ENCODE data around the gene UMODL1. TPM values are rescaled to one million over a fixed set of nuclear protein-coding genes. Genes with fewer than 3 reads are reported as not detected.

UMODL1 gene
- polyA plus RNA-seq, 3 donors, result not detected

GRCh38 chr21:42025376-42026081 is 45.6 kb upstream of the UMODL1 start:
- peaks cover 0 to 2% (median 0%) of the 10 kb centered on the region in 7 donors for H3K9me3 Mint-ChIP-seq
- Histone ChIP-seq H3K4me3 (replicated peaks in 1 of 3; ENCODE audit: low read depth in 2 of 3, low read length in 3 of 3) (no peak overlapping the region), H2AFZ (ENCODE audit: insufficient read depth, low read depth, low read length, poor library complexity, severe bottlenecking) (no peak overlapping the region), H3K4me2 (replicated peaks; ENCODE audit: extremely low read depth, low read length, poor library complexity, severe bottlenecking) (no peak overlapping the region), H3K9ac (ENCODE audit: insufficient read depth, low read length, poor library complexity, severe bottlenecking) (no peak overlapping the region), H3K79me2 (ENCODE audit: insufficient read depth, low read length) (no peaks in the 10 kb centered on the region), H4K20me1 (ENCODE audit: insufficient read depth, low read length) (no peaks in the 10 kb centered on the region), H3K27me3 (ENCODE audit: control insufficient read depth in 2 of 2, insufficient read depth in 2 of 2, low read length in 2 of 2) (no peaks in the 10 kb centered on the region), H3K36me3 (replicated peaks in 1 of 2; ENCODE audit: control insufficient read depth in 1 of 2, insufficient read depth in 2 of 2, low read length in 2 of 2) (no peaks in the 10 kb centered on the region), H3K4me1 (ENCODE audit: control insufficient read depth in 1 of 2, insufficient read depth in 2 of 2, low read length in 2 of 2) (peaks cover 0 to 4% of the 10 kb centered on the region in 2 donors), H3K9me3 (replicated peaks in 1 of 2; ENCODE audit: control insufficient read depth in 1 of 2, insufficient read depth in 1 of 2, low read length in 2 of 2) (no peaks in the 10 kb centered on the region), H3K27ac (ENCODE audit: low read depth in 1 of 2, low read length in 2 of 2) (no peak overlapping the region)
- peak overlapping the region in 1 of 7 donors; percentile 25 for H3K27ac Mint-ChIP-seq
- H3K4me3 Mint-ChIP-seq, result no peak overlapping the region
- DNase-seq, result no peak
- no peaks in the 10 kb centered on the region for H3K36me3 Mint-ChIP-seq
- peaks cover 9% of the 10 kb centered on the region for H3K4me1 Mint-ChIP-seq
- 96% methylated on average over 9 of the region's 12 CpGs for WGBS (ENCODE audit: insufficient coverage)
- TF ChIP-seq, protein P1, sequence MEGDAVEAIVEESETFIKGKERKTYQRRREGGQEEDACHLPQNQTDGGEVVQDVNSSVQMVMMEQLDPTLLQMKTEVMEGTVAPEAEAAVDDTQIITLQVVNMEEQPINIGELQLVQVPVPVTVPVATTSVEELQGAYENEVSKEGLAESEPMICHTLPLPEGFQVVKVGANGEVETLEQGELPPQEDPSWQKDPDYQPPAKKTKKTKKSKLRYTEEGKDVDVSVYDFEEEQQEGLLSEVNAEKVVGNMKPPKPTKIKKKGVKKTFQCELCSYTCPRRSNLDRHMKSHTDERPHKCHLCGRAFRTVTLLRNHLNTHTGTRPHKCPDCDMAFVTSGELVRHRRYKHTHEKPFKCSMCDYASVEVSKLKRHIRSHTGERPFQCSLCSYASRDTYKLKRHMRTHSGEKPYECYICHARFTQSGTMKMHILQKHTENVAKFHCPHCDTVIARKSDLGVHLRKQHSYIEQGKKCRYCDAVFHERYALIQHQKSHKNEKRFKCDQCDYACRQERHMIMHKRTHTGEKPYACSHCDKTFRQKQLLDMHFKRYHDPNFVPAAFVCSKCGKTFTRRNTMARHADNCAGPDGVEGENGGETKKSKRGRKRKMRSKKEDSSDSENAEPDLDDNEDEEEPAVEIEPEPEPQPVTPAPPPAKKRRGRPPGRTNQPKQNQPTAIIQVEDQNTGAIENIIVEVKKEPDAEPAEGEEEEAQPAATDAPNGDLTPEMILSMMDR (IDR thresholded peaks at IDR 0.05), result no peak
- intact Hi-C loops (cut with micrococcal nuclease), result no loop called here
- peaks cover 3 to 5% (median 4%) of the 10 kb centered on the region in 3 donors for H3K27me3 Mint-ChIP-seq (ENCODE audit: low read depth in 3 of 3)

- no peak overlapping the region for H3K4me3 Mint-ChIP-seq
- Histone ChIP-seq H2AFZ (ENCODE audit: insufficient read depth, low read depth, low read length, poor library complexity, severe bottlenecking) (no peak overlapping the region), H3K27me3 (ENCODE audit: control insufficient read depth in 2 of 2, insufficient read depth in 2 of 2, low read length in 2 of 2) (no peaks in the 10 kb centered on the region), H3K4me1 (ENCODE audit: control insufficient read depth in 1 of 2, insufficient read depth in 2 of 2, low read length in 2 of 2) (peaks cover 0 to 4% of the 10 kb centered on the region in 2 donors), H3K9me3 (replicated peaks in 1 of 2; ENCODE audit: control insufficient read depth in 1 of 2, insufficient read depth in 1 of 2, low read length in 2 of 2) (no peaks in the 10 kb centered on the region), H3K27ac (ENCODE audit: low read depth in 1 of 2, low read length in 2 of 2) (no peak overlapping the region), H3K9ac (ENCODE audit: insufficient read depth, low read length, poor library complexity, severe bottlenecking) (no peak overlapping the region), H3K4me2 (replicated peaks; ENCODE audit: extremely low read depth, low read length, poor library complexity, severe bottlenecking) (no peak overlapping the region), H3K36me3 (replicated peaks in 1 of 2; ENCODE audit: control insufficient read depth in 1 of 2, insufficient read depth in 2 of 2, low read length in 2 of 2) (no peaks in the 10 kb centered on the region), H3K79me2 (ENCODE audit: insufficient read depth, low read length) (no peaks in the 10 kb centered on the region), H3K4me3 (replicated peaks in 1 of 3; ENCODE audit: low read depth in 2 of 3, low read length in 3 of 3) (no peak overlapping the region), H4K20me1 (ENCODE audit: insufficient read depth, low read length) (no peaks in the 10 kb centered on the region)
- peaks cover 9% of the 10 kb centered on the region for H3K4me1 Mint-ChIP-seq
- WGBS (ENCODE audit: insufficient coverage), result 98% methylated on average over 9 of the region's 9 CpGs
- H3K27ac Mint-ChIP-seq, result peak overlapping the region in 1 of 7 donors; percentile 7
- TF ChIP-seq, protein P1 (IDR thresholded peaks at IDR 0.05), result no peak
- no peaks in the 10 kb centered on the region for H3K36me3 Mint-ChIP-seq
- H3K9me3 Mint-ChIP-seq, result peaks cover 0 to 2% (median 0%) of the 10 kb centered on the region in 7 donors
- H3K27me3 Mint-ChIP-seq (ENCODE audit: low read depth in 3 of 3), result peaks cover 3 to 5% (median 4%) of the 10 kb centered on the region in 3 donors
- intact Hi-C loops (cut with micrococcal nuclease), result no loop called here
- DNase-seq, result no peak
These were observed 45.1 kb upstream of the UMODL1 start for GRCh38 chr21:42026082-42026435.
